Neural cell (in vitro differentiated cells): Measurements from ENCODE around the gene TCTN1. TPM values are rescaled to one million over a fixed set of nuclear protein-coding genes. Genes with fewer than 3 reads are reported as not detected.

ENCODE experiments used
- H2AFZ ChIP-seq: fragments of 200-600, 300-800 bp; sonication (generic), shearing (Covaris generic); 2 replicates; pipeline ENCODE4 v1.6.0; 2014; ENCODE audit warnings: low read depth, mild to moderate bottlenecking, antibody characterized with exemption, low read length, moderate library complexity
- H3F3A ChIP-seq: fragments of 200-600 bp; shearing (Covaris generic); 2 replicates; pipeline ENCODE4 v1.6.1; 2016; ENCODE audit warnings: mild to moderate bottlenecking, moderate library complexity, mixed read lengths, antibody characterized with exemption, low read length; ENCODE audit not compliant: insufficient read depth, poor library complexity, severe bottlenecking
- H3K27ac ChIP-seq: fragments of 200-600, 300-800 bp; sonication (generic), shearing (Covaris generic); 2 replicates; pipeline ENCODE4 v1.5.1; 2014; ENCODE audit warnings: mild to moderate bottlenecking, low read length, moderate library complexity
- H3K27me3 ChIP-seq: fragments of 300-800, 200-600 bp; sonication (generic), shearing (Covaris generic); 2 replicates; pipeline ENCODE4 v1.6.0; 2014; ENCODE audit warnings: mild to moderate bottlenecking, low read depth, low read length, moderate library complexity; ENCODE audit not compliant: insufficient read depth
- H3K36me3 ChIP-seq: fragments of 300-800, 200-600 bp; sonication (generic), shearing (Covaris generic); 2 replicates; pipeline ENCODE4 v1.5.1; 2014; ENCODE audit warnings: mild to moderate bottlenecking, antibody characterized with exemption, low read length, moderate library complexity; ENCODE audit not compliant: insufficient read depth
- H3K4me2 ChIP-seq: fragments of 300-800, 200-600 bp; sonication (generic), shearing (Covaris generic); 2 replicates; pipeline ENCODE4 v1.6.0; 2014; ENCODE audit warnings: mild to moderate bottlenecking, low read length
- H3K4me3 ChIP-seq: fragments of 300-800, 200-600 bp; sonication (generic), shearing (Covaris generic); 2 replicates; pipeline ENCODE4 v1.5.1; 2014; ENCODE audit warnings: mild to moderate bottlenecking, low read length, moderate library complexity
- H3K79me2 ChIP-seq: fragments of 200-600 bp; shearing (Covaris generic); replicated peaks from 2 replicates; pipeline ENCODE4 v1.6.0; 2014; ENCODE audit warnings: mild to moderate bottlenecking, low read length, moderate library complexity; ENCODE audit not compliant: insufficient read depth
- H3K9ac ChIP-seq: fragments of 300-800, 200-600 bp; sonication (generic), shearing (Covaris generic); 2 replicates; pipeline ENCODE4 v1.6.1; 2016; ENCODE audit warnings: mild to moderate bottlenecking, low read length, mixed read lengths
- H3K9me2 ChIP-seq: fragments of 200-600 bp; shearing (Covaris generic); 2 replicates; pipeline ENCODE4 v1.6.1; 2016; ENCODE audit warnings: mild to moderate bottlenecking, low read length, mixed read lengths; ENCODE audit not compliant: insufficient read depth
- H3K9me3 ChIP-seq: fragments of 200-600, 300-800 bp; sonication (generic), shearing (Covaris generic); 2 replicates; pipeline ENCODE4 v1.6.1; 2016; ENCODE audit warnings: mild to moderate bottlenecking, mixed run types, low read length, moderate library complexity, mixed read lengths
- H4K20me1 ChIP-seq: fragments of 200-600 bp; shearing (Covaris generic); 2 replicates; pipeline ENCODE4 v1.6.1; 2016; ENCODE audit warnings: mild to moderate bottlenecking, mixed run types; ENCODE audit not compliant: insufficient read depth
- EP300 ChIP-seq: fragments of 450-650 bp; conservative IDR thresholded peaks from 2 replicates; pipeline ENCODE4 v1.6.1; 2014; ENCODE audit warnings: antibody characterized with exemption, mild to moderate bottlenecking, moderate library complexity; ENCODE audit not compliant: poor library complexity, severe bottlenecking
- EZH2 ChIP-seq: fragments of 200-600, 300-800 bp; shearing (Covaris generic), sonication (generic); IDR thresholded peaks from 2 replicates; pipeline ENCODE4 v1.6.1; 2014; ENCODE audit warnings: antibody characterized with exemption, low read length, borderline replicate concordance, mild to moderate bottlenecking; ENCODE audit not compliant: insufficient read depth, poor library complexity, severe bottlenecking
- MXI1 ChIP-seq: fragments of 450-650 bp; conservative IDR thresholded peaks from 2 replicates; pipeline ENCODE4 v1.6.1; 2014; ENCODE audit warnings: antibody characterized with exemption, mild to moderate bottlenecking; ENCODE audit not compliant: poor library complexity, severe bottlenecking
- POLR2AphosphoS5 ChIP-seq: IDR thresholded peaks from 2 replicates; pipeline ENCODE4 v1.6.1; 2012
- RAD21 ChIP-seq: fragments of 450-650 bp; conservative IDR thresholded peaks from 2 replicates; pipeline ENCODE4 v1.6.1; 2014; ENCODE audit warnings: antibody characterized with exemption, mild to moderate bottlenecking, moderate library complexity
- REST ChIP-seq: IDR thresholded peaks from 2 replicates; pipeline ENCODE4 v1.6.1; 2012; ENCODE audit warnings: borderline replicate concordance
- SMC3 ChIP-seq: fragments of 450-650 bp; conservative IDR thresholded peaks from 2 replicates; pipeline ENCODE4 v1.6.1; 2014; ENCODE audit warnings: antibody characterized with exemption, mild to moderate bottlenecking, moderate library complexity; ENCODE audit not compliant: poor library complexity
- TAF1 ChIP-seq: IDR thresholded peaks from 2 replicates; pipeline ENCODE4 v1.6.1; 2012; ENCODE audit warnings: low read depth
- polyA plus RNA-seq: library from polyadenylated mRNA; depleted of rRNA; stranded (reverse); fragments of >200 nt; gene quantifications from 2 replicates; pipeline ENCODE4 v1.2.3, GENCODE V29; 2014
- TF ChIP-seq, protein P1 (sequence below): fragments of 450-650 bp; IDR thresholded peaks from 2 replicates; pipeline ENCODE4 v1.5.1; 2014; ENCODE audit warnings: antibody characterized with exemption, mild to moderate bottlenecking, moderate library complexity; ENCODE audit not compliant: poor library complexity, severe bottlenecking

Gene TCTN1
- polyA plus RNA-seq, 1 donor from 2014 or later, result 58.3 TPM

- Histone ChIP-seq H3K4me2 (no peak overlapping the region), H3K9me3 (no peaks in the 10 kb centered on the region), H3K79me2 (no peaks in the 10 kb centered on the region), H3K27me3 (no peaks in the 10 kb centered on the region), H3K36me3 (no peaks in the 10 kb centered on the region), H3K9ac (no peak overlapping the region), H3K4me3 (no peak overlapping the region), H3F3A (no peaks in the 10 kb centered on the region), H4K20me1 (no peaks in the 10 kb centered on the region), H3K27ac (no peak overlapping the region), H3K9me2 (no peaks in the 10 kb centered on the region), H2AFZ (no peak overlapping the region)
- TF ChIP-seq, protein P1, sequence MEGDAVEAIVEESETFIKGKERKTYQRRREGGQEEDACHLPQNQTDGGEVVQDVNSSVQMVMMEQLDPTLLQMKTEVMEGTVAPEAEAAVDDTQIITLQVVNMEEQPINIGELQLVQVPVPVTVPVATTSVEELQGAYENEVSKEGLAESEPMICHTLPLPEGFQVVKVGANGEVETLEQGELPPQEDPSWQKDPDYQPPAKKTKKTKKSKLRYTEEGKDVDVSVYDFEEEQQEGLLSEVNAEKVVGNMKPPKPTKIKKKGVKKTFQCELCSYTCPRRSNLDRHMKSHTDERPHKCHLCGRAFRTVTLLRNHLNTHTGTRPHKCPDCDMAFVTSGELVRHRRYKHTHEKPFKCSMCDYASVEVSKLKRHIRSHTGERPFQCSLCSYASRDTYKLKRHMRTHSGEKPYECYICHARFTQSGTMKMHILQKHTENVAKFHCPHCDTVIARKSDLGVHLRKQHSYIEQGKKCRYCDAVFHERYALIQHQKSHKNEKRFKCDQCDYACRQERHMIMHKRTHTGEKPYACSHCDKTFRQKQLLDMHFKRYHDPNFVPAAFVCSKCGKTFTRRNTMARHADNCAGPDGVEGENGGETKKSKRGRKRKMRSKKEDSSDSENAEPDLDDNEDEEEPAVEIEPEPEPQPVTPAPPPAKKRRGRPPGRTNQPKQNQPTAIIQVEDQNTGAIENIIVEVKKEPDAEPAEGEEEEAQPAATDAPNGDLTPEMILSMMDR, result no peak
- TF ChIP-seq REST (no peak), RAD21 (no peak), EP300 (no peak), MXI1 (no peak), TAF1 (no peak), POLR2AphosphoS5 (no peak), SMC3 (no peak), EZH2 (no peak)
These were observed 25.6 kb downstream of the TCTN1 start for GRCh38 chr12:110639336-110640141.

DNA sequence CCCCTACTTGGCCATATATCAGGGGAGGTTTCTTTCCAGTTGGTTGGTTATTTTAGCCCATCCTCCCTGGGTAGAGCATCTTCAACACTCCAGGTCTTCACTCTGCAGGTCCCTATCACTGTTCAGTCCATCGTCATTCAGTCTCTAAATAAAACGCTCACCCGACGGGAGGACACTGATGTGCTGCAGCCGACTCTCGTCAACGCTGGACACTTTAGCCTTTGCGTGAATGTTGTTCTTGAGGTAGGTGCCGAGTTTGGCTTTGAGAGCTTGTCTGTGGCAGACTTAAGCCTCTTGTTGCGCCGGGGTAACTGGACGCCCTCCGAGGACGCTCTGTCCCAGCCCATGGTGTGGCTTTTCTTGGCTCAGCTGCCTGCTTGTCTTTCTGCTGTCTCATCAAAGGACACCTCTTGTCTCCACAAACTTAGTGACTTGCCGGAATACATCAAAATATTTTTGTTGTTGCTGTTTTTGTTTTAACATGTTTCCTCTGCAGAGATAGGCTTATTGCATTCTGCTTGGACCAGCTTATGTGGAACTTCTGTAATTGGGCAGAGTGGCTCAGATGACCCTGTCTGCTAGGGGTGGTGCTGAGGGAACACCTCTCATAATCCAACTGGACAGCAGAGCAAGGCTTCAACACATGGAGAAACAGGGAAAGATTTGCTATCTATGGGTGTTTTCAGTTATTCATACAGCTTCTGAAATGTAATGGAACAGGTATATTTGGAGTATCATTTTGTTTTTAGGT, 26.5 kb downstream of the TCTN1 start:
- no peaks in the 10 kb centered on the region for H3K79me2 ChIP-seq
- H4K20me1 ChIP-seq, result no peaks in the 10 kb centered on the region
- H3K4me2 ChIP-seq, result no peak overlapping the region
- no peaks in the 10 kb centered on the region for H3K36me3 ChIP-seq
- no peak overlapping the region for H2AFZ ChIP-seq
- H3K9me2 ChIP-seq, result no peaks in the 10 kb centered on the region
- no peaks in the 10 kb centered on the region for H3F3A ChIP-seq
- no peaks in the 10 kb centered on the region for H3K9me3 ChIP-seq
- TF ChIP-seq REST (no peak), EZH2 (no peak), SMC3 (no peak), TAF1 (no peak), POLR2AphosphoS5 (no peak)
- TF ChIP-seq, protein P1, result no peak
- no peak overlapping the region for H3K27ac ChIP-seq
- H3K27me3 ChIP-seq, result no peaks in the 10 kb centered on the region
- no peak overlapping the region for H3K9ac ChIP-seq
- H3K4me3 ChIP-seq, result no peak overlapping the region
